T1000 (cell line): ENCODE data around the gene PIK3R6.

Experiments used
- DNase-seq: peaks from one replicate; lab custom pipeline; 2025; ENCODE audit warnings: mixed read lengths; lab: John Stamatoyannopoulos, UW

PIK3R6 gene

GRCh38 chr17:8797621-8798175, 69.8 kb downstream of the PIK3R6 start:
- no peak for DNase-seq

- no peak for DNase-seq
These were observed 72.8 kb downstream of the PIK3R6 start for GRCh38 chr17:8794636-8795035.

GRCh38 chr17:8793649-8794048, 73.8 kb downstream of the PIK3R6 start:
- no peak for DNase-seq

GRCh38 chr17:8792646-8793045, 74.8 kb downstream of the PIK3R6 start:
- no peak for DNase-seq

- peak; percentile 24 for DNase-seq
These were observed 75.6 kb downstream of the PIK3R6 start for GRCh38 chr17:8791910-8792270.

- no peak for DNase-seq
These were observed 76.1 kb downstream of the PIK3R6 start for GRCh38 chr17:8791248-8791909.

- no peak for DNase-seq
These were observed 77.7 kb downstream of the PIK3R6 start for GRCh38 chr17:8789743-8790142.

GRCh38 chr17:8788998-8789397, 78.5 kb downstream of the PIK3R6 start:
- DNase-seq: no peak

- peak; percentile 4 for DNase-seq
These were observed 81.7 kb downstream of the PIK3R6 start for GRCh38 chr17:8785547-8786413.

- no peak for DNase-seq
These were observed 85.3 kb downstream of the PIK3R6 start for GRCh38 chr17:8782176-8782575.

GRCh38 chr17:8781776-8782175, 85.7 kb downstream of the PIK3R6 start:
- DNase-seq: no peak

GRCh38 chr17:8776881-8777280, 90.6 kb downstream of the PIK3R6 start:
- DNase-seq: no peak

- DNase-seq: no peak
These were observed 91.2 kb downstream of the PIK3R6 start for GRCh38 chr17:8776248-8776647.

- no peak for DNase-seq
These were observed 100.7 kb downstream of the PIK3R6 start for GRCh38 chr17:8766731-8767130.

- DNase-seq: no peak
These were observed 105.5 kb downstream of the PIK3R6 start for GRCh38 chr17:8762012-8762411.

- no peak for DNase-seq
These were observed 109.3 kb downstream of the PIK3R6 start, which contains the start of gene SPDYE4 for GRCh38 chr17:8758137-8758596. SPDYE4 (minus strand) TSS chr17:8758546; CDS start chr17:8758382, 164 bp downstream.

- DNase-seq: no peak
These were observed 110.3 kb downstream of the PIK3R6 start for GRCh38 chr17:8757189-8757588.

GRCh38 chr17:8755590-8756255, 111.8 kb downstream of the PIK3R6 start:
- no peak for DNase-seq

GRCh38 chr17:8754890-8755289, 112.6 kb downstream of the PIK3R6 start:
- DNase-seq: no peak

GRCh38 chr17:8753976-8754440, 113.5 kb downstream of the PIK3R6 start:
- DNase-seq: no peak

GRCh38 chr17:8753136-8753975, 114.1 kb downstream of the PIK3R6 start:
- DNase-seq: no peak
